T-helper 2 cell (primary cell): ENCODE results near the gene WFIKKN2.
"Not testable (repeated sequence)": the region's sequence is repeated elsewhere in the genome, so short reads cannot be mapped to it uniquely, and the experiment has no call there.

Experiments used
- DNase-seq, 5 experiments: peaks; one replicate each; pipeline versions ENCODE4 v3.0.0 to v3.0.0-alpha.2; 2012 to 2022
- total RNA-seq, 2 donors: gene quantifications; one replicate each; lab custom pipeline; 2026; lab: John Stamatoyannopoulos, UW

The WFIKKN2 gene, protein sequence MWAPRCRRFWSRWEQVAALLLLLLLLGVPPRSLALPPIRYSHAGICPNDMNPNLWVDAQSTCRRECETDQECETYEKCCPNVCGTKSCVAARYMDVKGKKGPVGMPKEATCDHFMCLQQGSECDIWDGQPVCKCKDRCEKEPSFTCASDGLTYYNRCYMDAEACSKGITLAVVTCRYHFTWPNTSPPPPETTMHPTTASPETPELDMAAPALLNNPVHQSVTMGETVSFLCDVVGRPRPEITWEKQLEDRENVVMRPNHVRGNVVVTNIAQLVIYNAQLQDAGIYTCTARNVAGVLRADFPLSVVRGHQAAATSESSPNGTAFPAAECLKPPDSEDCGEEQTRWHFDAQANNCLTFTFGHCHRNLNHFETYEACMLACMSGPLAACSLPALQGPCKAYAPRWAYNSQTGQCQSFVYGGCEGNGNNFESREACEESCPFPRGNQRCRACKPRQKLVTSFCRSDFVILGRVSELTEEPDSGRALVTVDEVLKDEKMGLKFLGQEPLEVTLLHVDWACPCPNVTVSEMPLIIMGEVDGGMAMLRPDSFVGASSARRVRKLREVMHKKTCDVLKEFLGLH
- total RNA-seq = 0 to 0.31 reads per million in 2 donors

DNA sequence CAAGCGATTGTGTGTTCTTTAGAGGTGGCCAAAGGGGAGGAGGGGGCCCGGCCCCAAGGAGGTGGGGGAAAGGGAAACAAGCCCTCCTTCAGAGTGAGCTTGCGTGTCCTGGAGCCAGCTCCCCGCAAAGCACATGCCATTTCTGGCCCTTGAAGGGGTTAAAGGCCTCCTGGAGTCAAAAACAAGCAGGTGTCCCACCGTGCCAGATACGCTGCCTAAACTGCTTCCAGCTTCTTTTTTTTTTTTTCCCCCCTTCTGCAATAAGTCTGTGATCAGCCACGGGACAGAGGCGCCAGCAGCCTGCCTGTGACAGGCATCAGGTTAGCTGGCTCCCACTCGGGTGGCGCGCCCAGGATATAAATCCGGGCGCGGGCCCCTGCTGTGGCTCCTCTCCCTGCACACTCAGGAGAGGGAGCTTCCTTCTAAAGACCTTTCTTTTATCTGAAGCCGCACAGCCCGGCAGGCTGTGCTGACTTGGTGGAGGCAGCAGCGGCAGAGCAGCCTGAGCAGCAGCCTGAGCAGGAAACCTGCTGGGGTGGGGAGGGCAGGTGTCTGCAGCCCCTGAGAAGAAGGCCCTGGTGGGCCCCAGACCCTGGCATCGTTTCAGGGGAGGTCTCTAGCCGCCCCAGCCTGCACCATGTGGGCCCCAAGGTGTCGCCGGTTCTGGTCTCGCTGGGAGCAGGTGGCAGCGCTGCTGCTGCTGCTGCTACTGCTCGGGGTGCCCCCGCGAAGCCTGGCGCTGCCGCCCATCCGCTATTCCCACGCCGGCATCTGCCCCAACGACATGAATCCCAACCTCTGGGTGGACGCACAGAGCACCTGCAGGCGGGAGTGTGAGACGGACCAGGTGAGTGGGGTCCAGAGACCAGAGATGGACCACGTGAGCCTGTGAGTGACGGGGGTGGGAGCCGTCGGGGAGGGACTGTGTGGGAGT is at the start of gene WFIKKN2:
Gene WFIKKN2 (plus strand): TSS at position 286 of the 934 bp plus-strand sequence. CDS start 352 bp downstream, at position 638.
- DNase-seq = no peak

DNA sequence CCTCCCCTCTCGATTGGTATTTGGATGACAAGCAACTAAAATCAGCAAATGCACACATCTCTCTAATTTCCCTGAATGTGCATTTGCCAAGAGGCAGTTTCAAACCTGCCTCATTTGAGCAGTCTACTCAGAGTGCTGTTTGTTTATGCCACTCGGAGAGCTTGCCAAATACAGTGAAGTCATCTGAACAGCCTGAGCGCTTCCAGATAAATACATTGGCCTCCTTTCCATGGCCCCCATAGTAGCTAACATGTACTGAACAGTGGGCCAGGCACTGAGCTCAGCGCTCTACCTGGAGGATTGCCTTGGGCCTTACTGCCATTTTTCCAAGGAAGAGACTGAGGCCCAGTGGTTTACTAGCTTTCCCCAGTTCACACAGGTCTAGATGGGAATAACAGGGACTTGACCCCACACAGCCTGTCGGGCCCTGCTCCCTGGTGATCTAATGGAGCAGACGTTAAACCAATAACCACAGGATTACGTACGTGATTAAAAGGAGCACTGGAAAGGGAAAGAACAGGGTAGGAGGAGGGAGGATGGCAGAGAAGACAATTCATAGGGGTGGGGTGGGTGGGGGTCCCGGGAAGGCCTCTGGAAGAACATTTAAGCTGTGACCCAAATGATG is 49.3 kb upstream of the WFIKKN2 start:
- no peak for DNase-seq

DNA sequence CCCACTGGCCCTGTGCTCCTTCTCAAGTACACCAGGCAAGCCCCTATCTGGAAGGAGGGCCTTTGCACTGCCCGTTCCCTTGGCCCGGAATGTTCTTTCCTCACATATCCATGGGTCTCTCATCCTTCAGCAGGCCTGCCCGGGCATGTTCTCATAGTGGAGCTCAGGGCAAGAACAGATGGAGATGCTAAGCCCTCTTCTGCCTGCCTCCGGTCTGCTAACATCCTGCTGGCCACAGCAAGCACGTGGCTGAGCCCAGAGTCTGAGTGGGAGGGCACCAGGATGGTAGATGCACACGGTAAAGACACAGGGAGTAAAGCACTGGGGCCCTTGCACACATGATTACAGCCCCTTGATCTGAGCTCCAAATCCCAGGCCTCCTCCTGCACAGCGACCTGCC is 48.3 kb upstream of the WFIKKN2 start:
- DNase-seq = no peak

DNA sequence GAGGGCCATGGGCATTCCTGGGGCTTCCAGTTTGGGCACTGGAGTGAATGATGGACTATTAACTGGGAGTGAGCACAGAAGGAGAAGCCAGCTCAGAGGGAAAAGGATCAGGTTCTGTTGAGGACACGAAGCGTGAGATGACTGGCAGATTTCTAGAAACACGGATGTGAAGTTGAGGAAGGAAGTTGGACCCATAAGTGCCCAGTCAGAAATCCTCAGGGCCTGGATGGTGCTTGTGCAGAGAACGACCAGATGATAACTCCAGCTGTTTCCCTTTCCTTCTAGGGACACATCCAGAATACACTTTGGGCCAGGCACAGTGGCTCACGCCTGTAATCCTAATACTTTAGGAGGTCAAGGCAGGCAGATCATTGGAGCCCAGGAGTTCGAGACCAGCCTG is 44.8 kb upstream of the WFIKKN2 start:
- no peak for DNase-seq

DNA sequence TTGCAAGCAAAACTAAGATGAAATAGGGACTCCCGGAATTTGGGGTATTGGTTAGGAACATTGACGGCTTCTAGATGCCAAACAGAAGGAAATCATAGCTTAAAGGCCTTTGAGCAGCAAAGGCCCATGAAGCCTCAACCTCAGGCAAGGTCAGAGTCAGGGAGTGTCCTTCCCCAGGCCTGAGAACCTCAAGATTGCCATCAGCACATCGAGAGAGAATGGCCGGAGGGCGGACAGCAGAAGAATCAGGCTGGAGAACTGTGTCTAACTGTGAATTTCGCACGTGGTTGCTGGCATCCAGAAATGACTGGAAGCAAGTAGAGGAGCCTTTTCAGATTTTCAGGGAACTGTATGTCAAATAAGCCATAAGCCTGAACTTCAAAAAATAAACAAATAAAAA is 43.3 kb upstream of the WFIKKN2 start:
- DNase-seq = no peak

DNA sequence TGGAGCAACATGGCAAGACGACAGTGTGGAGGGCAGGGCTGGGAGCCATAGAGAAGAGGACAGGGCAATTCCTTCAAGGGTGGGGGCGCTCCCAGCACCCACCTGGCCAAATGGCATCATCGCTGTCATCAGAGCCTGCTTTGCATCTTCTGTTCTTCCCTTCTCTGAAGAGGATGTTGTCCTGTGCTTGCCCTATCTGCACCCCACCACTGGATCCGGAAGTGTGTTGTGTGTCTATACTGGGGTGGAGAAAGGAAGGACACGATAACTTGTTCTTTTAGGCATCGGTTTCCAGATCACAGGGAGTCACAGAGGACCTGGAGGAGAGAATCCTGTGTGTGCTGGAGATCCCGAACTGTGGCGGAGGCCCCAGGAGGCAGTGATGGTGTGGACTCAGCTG is 42.4 kb upstream of the WFIKKN2 start:
- no peak for DNase-seq

DNA sequence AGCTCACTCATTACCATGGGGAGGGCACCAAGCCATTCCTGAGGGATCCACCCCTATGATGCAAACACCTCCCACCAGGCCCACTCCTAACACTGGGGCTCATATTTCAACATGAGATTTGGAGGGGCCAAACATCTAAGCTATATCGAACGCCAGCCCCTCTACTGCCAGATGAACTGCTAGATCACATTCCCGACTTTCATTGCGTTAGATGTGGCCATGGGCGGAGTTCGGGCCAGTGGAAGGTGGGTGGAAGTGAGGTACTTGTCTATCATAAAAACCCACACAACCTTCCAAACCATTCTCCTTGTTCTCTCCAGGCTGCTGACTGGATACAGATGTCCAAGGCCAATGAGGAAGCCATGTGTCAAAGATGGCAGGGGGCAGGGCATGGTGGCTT is 41.0 kb upstream of the WFIKKN2 start:
- DNase-seq = no peak

DNA sequence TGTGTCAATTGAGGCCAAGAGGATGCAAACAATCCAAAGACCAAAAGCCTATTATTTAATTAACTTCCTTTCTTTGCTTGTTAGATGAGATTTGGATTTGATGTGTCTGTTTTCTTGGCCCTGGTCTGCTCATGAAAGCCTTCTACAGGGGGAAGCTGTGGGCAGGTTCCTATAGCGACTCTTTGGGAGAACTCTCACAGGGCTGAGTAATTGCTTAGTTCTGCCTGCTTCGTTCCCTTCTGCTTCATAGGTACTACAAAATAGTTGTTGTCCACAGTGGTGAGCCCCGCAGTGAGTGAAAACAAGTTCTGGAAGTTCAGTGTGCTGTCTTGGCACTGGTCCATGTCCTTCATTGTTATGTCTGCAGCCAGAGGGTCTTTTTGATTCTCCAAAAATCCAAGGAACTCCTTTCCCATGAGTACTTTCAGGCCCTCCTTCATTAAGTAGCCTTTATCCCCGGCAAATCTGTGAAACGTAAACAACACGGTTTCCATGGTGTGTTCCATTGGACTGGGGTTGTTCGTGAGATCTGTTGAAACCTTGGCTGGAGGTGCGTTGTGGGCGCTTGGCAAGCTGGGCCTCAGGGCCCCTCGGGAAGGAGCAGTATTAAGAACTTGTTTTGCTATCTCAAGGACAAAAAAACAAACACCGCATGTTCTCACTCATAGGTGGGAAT is 38.1 kb upstream of the WFIKKN2 start:
- no peak for DNase-seq

DNA sequence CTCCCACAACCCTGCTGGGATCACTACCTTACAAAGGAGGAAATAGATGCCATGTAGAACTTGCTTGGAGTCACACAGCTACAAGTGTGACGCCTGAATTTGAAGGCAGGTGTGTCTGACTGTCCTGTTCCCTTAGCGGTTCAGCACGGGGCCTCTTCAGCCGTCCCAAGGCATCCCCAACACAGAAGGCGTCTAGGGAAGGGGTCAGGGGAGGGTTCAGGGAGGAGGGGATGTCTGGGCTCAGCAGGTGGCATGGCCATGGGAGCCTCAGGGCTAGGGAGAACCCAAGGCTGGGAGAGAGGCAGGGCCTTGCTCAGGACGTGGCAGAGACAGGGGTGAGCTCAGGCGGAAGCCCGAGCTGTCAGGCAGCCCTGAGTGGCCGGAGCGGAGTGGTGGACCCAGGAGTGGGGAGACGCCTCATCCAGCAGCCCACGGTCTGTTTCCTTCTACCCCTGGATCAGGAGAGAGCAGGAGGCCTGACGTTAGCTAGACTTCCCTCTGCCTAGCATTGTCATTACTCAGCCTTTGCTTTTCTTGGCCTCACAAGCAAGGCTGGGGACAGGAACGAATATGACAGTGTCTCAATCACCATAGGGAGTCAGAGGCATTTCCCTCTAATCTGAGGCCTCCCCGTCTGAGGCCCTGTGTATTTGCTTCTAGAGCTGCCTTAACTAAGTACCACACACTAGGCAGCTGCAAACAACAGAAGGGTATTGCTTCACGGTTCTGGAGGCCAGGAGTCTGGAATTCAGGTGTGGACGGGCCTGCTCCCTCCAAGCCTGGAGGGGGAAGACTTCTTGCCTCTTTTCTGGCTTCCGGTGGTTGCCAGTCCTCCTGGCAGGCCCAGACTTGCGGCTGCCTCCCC is 36.7 kb upstream of the WFIKKN2 start:
- DNase-seq = no peak

DNA sequence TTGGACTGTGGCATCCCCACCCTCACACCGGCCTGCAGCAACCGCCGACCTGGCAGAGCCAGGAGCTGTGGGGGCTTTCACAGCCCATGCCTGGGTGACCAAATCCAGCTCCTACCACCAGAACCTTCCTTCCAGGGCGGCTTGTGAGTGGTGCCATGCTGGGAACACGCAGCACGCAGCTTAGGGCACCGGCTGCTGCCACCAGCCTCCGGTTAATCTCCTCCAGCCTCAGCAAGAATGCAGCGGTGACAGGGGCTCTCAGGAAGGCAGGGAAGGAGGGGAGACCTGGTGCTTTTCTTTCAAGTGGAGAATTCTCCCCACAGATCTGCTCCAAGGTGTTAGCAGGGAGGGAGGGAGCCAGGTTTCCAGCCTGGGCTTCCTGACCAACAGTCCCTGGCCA is 35.8 kb upstream of the WFIKKN2 start:
- no peak for DNase-seq

DNA sequence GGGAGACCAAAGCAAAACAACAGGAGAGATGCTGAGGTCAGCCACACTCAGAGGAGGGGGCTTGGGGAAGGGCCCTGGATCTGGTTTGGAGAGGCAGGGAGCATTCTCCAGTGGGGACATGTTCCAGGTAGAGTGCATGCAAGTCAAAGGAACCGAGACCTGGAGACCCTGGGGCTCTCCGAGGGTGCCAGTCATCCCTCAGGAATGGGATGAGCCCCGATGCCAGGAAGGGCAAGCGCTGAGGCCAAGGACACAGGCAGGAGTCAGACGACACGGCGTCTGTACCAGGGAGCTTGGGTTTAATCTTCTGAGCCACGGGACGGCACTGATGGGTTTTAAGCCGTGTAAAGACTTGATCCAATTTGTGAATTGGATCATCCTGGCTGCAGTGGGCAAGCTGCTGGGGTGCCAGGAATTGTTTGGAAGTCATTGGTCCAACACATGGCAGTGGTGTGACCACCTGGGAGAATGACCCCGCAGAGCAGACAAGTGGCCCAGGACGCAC is 35.1 kb upstream of the WFIKKN2 start:
- no peak for DNase-seq

DNA sequence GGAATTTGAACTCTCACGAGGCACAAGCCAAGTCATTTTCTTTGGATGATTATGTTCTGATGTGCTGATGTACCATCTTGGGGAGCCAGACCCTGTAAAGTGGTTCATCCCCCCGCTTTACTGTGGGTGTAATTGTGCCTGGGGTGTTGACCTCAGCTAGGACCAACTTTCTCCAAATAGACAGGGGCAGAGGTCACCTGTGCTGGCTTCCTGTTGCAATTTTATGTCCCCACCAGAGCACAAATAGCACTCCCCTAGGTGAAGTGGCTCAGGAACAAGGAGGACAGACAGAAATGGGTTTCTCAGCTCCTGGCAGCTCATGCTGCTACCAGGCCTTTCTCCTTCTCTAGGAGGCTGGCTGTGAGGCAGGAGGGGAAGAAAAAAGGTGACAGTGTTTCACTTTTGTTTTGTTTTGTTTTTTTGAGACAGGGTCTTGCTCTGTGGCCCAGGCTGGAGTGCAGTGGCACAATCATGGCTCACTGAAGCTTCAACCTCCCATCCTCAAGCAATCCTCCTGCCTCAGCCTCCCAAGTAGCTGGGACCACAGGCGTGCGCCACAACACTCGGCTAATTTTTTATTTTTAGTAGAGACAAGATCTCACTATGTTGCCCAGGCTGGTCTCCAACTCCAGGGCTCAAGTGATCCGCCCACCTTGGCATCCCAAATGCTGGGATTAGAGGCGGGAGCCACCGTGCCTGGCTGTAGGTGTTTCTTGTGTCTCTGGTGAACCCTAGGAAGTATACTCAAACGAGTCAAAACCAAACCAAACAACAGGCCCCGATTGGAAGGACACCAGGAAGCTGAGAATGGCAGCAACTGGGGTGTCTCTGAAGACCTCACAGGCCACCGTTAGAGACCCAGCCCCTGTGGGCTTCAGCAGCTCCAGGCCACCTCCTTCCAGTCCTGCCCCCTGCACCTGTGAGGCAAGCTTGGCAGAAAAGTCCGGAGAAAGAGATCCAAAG is 32.5 kb upstream of the WFIKKN2 start:
- no peak for DNase-seq

DNA sequence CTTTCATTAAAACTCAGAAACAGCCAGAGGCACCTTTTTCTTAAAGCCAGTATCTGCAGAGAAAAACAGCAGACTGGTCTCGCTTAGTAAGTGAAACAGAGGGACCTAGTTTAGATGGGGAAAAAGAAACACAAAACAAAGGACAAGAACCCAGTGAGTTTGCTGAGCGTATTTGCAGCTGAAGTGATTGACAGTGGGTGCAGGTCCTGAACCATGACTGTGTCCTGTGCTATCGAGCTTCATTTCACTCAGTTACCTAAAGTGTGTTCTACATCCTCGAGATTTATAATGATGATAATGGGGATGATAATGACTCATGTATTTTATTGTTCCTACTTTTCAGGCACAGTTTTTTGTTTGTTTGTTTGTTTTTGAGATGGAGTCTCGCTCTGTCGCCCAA is 31.7 kb upstream of the WFIKKN2 start:
- no peak for DNase-seq

DNA sequence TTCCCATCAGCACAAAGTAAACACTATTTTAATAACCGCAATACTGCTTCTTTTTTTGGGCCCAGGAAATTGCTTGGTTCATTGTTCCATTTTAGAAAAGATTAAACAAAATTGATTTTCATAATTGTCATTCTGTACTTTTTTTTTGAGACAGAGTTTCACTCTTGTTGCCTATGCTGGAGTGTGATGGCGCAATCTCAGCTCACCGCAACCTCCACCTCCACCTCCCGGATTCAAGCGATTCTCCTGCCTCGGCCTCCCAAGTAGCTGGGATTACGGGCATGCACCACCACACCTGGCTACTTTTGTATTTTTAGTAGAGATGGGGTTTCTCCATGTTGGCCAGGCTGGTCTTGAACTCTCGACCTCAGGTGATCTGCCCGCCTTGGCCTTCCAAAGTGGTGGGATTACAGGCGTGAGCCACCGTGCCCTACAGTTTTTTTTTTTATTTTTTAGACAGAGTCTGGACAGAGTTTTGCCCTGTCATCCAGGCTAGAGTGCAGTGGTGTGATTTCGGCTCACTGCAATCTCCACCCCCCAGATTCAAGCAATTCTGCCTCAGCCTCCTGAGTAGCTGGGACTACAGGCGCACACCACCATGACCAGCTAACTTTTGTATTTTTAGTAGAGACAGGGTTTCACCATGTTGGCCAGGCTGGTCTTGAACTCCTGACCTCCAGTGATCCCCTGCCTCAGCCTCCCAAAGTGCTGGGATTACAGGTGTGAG is 30.5 kb upstream of the WFIKKN2 start:
- DNase-seq = not testable (repeated sequence)

DNA sequence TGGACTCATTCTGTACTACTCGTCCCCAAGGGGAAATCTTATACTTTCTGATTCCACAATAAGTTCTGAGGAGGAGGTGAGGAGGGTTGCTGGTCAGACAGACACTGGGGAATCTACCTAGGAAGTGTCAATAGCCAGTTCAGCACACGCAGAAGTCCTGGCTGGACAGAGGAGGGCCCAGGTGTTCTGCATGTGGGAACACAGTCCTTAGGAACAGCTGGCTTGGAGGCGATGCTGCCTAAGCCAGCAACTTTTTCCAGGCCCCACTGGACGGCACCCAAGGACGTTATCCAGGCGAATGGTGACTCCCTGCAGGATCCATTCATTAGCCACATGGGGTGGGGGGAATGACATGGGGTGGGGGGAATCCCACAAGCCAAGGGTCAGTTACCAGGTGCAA is 29.9 kb upstream of the WFIKKN2 start:
- no peak for DNase-seq

DNA sequence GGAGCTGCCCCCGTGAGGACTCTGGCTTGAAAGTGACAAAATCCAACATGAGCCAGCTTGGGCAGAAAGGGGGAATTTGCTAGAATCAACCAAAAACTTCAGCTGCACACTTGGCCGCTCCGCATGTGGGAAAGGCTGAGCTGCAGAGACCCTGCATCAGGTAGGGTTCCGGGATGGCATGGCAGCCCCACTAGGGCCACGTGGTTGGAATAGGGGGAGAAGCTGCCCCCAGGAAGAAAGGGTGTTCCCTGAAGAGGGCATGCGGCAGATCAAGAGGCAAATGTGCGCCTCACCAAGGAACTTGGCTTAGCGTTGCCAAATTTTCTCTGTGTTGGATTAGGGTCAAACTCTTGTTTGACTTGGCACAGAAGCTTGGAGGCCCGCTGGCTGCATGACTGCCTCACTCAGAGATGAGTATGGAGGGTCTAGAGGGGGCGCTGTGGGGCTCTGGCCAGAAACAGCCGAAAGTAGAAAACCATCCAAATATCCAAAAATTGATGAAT is 29.2 kb upstream of the WFIKKN2 start:
- DNase-seq = no peak

DNA sequence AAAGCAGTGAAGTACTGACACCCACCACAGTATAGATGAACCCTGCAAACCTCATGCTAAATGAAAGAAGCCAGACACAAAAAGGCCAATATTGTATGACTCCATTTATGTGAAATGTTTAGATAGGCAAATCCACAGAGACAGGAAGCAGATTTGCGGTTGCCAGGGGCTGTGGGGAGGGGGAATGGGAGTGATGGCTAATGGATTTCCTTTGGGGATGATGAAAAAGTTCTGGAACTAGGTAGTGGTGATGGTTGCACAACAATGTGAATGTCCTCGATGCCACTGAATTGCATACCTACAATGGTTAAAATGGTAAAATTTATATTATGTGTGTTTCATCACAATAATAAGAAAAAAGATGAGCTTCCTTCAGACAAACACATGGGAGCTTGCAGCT is 28.4 kb upstream of the WFIKKN2 start:
- DNase-seq = no peak

DNA sequence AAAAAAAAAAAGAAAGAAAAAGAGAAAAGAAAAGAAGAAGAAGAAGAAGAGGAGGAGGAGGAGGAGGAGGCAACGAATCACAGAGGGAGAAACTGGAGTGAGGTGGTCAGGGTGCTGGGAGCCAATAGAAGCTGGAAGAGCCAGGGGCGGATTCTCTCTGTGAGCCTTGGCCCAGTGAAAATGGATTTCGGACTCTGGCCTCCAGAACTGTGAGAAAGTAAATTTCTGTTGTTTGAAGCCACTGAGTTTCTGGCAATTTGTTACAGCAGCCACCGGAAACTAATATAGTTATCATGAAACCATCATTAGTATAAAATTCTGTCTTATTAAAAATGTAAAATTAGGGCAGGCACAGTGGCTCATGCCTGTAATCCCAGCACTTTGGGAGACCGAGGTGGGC is 27.7 kb upstream of the WFIKKN2 start:
- DNase-seq = no peak

DNA sequence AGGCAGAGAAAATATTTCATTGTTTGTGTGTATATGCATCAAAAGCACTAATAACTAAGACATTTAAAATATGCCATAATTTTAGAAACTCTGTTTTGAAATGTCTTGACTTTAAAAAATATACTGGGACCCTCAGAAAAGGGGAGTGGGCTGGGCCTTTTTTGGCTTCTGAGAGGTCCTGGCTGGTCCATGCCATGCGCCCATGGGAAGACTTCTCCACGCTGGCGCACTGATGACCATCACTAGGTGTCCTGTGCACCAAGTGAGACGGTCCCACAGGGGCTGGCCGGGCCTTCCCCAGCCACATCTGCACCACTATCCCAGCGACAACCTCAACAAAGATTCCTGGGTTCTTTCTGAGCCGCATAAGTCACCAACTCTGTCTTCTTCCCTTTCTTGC is 27.0 kb upstream of the WFIKKN2 start:
- no peak for DNase-seq
